Right lobe of liver (tissue), 4 donors: ENCODE results near the gene CACHD1.

ENCODE experiments used
- CTCF ChIP-seq, 4 donors: fragments of 200-600 bp in 3 of 4; fragments of 450-650 bp in 1 of 4; IDR thresholded peaks; one replicate each; pipeline versions ENCODE4 v1.5.1 to v1.8.0; 2016 to 2022; ENCODE audit warnings: antibody characterized with exemption in 4 of 4, mild to moderate bottlenecking in 2 of 4
- POLR2A ChIP-seq: fragments of 450-650 bp; IDR thresholded peaks from one replicate; pipeline ENCODE4 v1.6.1; 2017; ENCODE audit warnings: antibody characterized with exemption, mild to moderate bottlenecking
- donor health status: DM: no; HTN: no; CAD: no.
- donor health status: DM: no; HTN: no; CAD: no.
- donor health status: DM: no; HTN: yes; CAD: no.

- TF ChIP-seq CTCF (IDR thresholded peaks at IDR 0.05) (no peak), POLR2A (no peak)
These were observed 42.0 kb upstream of the CACHD1 start for GRCh38 chr1:64427879-64428278.
